CD4-positive, alpha-beta memory T cell (primary cell): ENCODE measurements around the gene GRIK5. TPM values are rescaled to one million over a fixed set of nuclear protein-coding genes. Genes with fewer than 3 reads are reported as not detected.
A peak's percentile ranks its signal among the peaks of the same experiment; 100 is the strongest.

Experiments used
- CTCF ChIA-PET: fragments of 350-600 bp; sonication (Branson Sonifier 250); formaldehyde crosslinking; loops from one replicate; lab custom pipeline; 2021; ENCODE audit warnings: inconsistent platforms; ENCODE audit not compliant: partially characterized antibody; lab: Charles Lee
- POLR2A ChIA-PET: fragments of 350-600 bp; sonication (Branson Sonifier 250); formaldehyde crosslinking; loops from one replicate; lab custom pipeline; 2021; ENCODE audit not compliant: partially characterized antibody; lab: Charles Lee
- DNase-seq, 5 donors: peaks; one replicate each; pipeline versions ENCODE4 v3.0.0 to v3.0.0-alpha.2; 2020 to 2022; ENCODE audit warnings: mixed read lengths in 1 of 5
- H3K27ac ChIP-seq: one replicate; pipeline ENCODE4 v1.7.0; 2013; ENCODE audit warnings: low read depth, low read length
- H3K27me3 ChIP-seq: 2 replicates; pipeline ENCODE4 v1.7.0; 2013; ENCODE audit warnings: mild to moderate bottlenecking, low read length, moderate library complexity; ENCODE audit not compliant: insufficient read depth
- H3K36me3 ChIP-seq: 2 replicates; pipeline ENCODE4 v1.7.0; 2013; ENCODE audit warnings: mild to moderate bottlenecking, low read length, moderate library complexity; ENCODE audit not compliant: insufficient read depth
- H3K4me1 ChIP-seq: 2 replicates; pipeline ENCODE4 v1.7.0; 2013; ENCODE audit warnings: mild to moderate bottlenecking, low read length, moderate library complexity; ENCODE audit not compliant: insufficient read depth
- H3K4me3 ChIP-seq, 2 donors: one replicate each; pipeline ENCODE4 v1.7.0; 2013; ENCODE audit warnings: low read length in 2 of 2, mild to moderate bottlenecking in 1 of 2
- H3K9me3 ChIP-seq, 2 donors: one replicate each; pipeline ENCODE4 v1.7.0; 2013; ENCODE audit warnings: low read length in 2 of 2, control low read depth in 1 of 2; ENCODE audit not compliant: control insufficient read depth in 1 of 2
- H3K27ac Mint-ChIP-seq, 7 donors: one replicate each; pipeline ENCODE4 v1.8.0; 2020 to 2021; ENCODE audit warnings: mixed read lengths in 7 of 7, mild to moderate bottlenecking in 6 of 7, inconsistent platforms in 3 of 7, moderate library complexity in 3 of 7
- H3K27me3 Mint-ChIP-seq, 2 donors: one replicate each; pipeline ENCODE4 v1.8.0; 2020 to 2021; ENCODE audit warnings: mixed read lengths in 2 of 2
- H3K36me3 Mint-ChIP-seq, 2 donors: one replicate each; pipeline ENCODE4 v1.8.0; 2020 to 2021; ENCODE audit warnings: mixed read lengths in 2 of 2, inconsistent platforms in 1 of 2, mild to moderate bottlenecking in 1 of 2
- H3K4me1 Mint-ChIP-seq, 4 donors: one replicate each; pipeline ENCODE4 v1.8.0; 2020 to 2021; ENCODE audit warnings: mixed read lengths in 4 of 4, mild to moderate bottlenecking in 1 of 4
- H3K4me3 Mint-ChIP-seq, 8 donors: one replicate each; pipeline ENCODE4 v1.8.0; 2020 to 2021; ENCODE audit warnings: mixed read lengths in 8 of 8, mild to moderate bottlenecking in 7 of 8, moderate library complexity in 6 of 8, inconsistent platforms in 3 of 8
- H3K9me3 Mint-ChIP-seq, 8 donors: one replicate each; pipeline ENCODE4 v1.8.0; 2020 to 2021; ENCODE audit warnings: mixed read lengths in 8 of 8, mild to moderate bottlenecking in 5 of 8, inconsistent platforms in 3 of 8, moderate library complexity in 1 of 8
- intact Hi-C: fragments of 100-400 bp; cut with micrococcal nuclease; formaldehyde crosslinking; loops from one replicate; pipeline ENCODE4 v1.15.1; 2023
- polyA plus RNA-seq, 2 donors: library from polyadenylated mRNA; unstranded; fragments of 300-500 nt; fragmentation: Illumina TruSeq; gene quantifications; one replicate each; pipeline ENCODE4 v1.2.3, GENCODE V29; 2021
- total RNA-seq, 2 experiments: library from RNA; stranded (reverse); gene quantifications; one replicate each; pipeline ENCODE4 v1.2.3, GENCODE V29; 2021

The GRIK5 gene
- total and polyA plus RNA-seq, 4 experiments from 2014 or later: 0.12 to 0.17 TPM; not detected in 2

DNA sequence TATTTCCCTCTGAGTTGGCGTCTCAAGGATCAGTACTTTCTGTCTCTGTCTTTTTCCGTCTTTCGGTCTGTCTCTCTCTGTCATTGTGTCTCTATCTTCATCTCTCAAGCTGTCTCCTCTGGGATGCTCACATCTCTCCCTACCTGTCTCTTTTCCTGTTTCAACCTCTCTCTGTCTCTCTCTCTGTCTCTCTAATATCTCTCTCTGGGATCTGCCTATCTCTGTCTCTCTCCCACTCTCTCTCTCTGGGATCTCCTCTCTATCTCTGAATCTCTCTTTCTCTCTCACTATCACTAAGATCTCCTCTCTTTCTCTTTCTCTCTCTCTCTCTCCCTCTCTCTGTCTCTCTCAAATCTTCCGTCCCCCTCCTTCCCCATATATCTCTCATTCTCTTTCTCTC lies 80.0 kb downstream of the GRIK5 start:
- Mint-ChIP-seq H3K36me3 (peaks cover 0 to 4% of the 10 kb centered on the region in 2 donors), H3K9me3 (no peaks in the 10 kb centered on the region)

DNA sequence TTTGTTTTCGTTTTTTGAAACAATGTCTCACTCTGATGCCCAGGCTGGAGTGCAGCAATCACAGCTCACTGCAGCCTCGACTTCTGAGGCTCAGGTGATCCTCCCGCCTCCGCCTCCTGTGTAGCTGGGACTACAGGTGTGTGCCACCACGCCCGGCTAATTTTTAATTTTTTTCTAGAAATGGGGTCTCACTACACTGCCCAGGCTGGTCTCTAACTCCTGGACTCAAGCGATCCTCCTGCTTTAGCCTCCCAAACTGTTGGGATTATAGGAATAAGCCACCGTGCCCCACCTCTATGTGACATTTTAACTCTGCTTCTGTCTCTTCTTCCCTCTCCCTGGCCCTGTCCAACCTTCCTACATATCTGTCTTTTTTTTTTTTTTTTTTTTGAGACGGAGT lies 81.1 kb downstream of the GRIK5 start:
- POLR2A ChIA-PET: interaction anchor here (0.7 kb wide), 1 partner anchor 43 kb away, joined by 3 read pairs; no protein-coding TSS in a partner anchor
- intact Hi-C loops: no loop called here
- no peaks in the 10 kb centered on the region for H3K27me3 ChIP-seq
- Mint-ChIP-seq H3K27ac (no peak overlapping the region), H3K4me3 (no peak overlapping the region), H3K27me3 (peaks cover 3% of the 10 kb centered on the region in 2 donors), H3K4me1 (peaks cover 3 to 8% (median 6%) of the 10 kb centered on the region in 4 donors), H3K9me3 (no peaks in the 10 kb centered on the region), H3K36me3 (peaks cover 0 to 4% of the 10 kb centered on the region in 2 donors)
- DNase-seq: no peak
- no peak overlapping the region for H3K27ac ChIP-seq
- H3K9me3 ChIP-seq: no peaks in the 10 kb centered on the region
- no peak overlapping the region for H3K4me3 ChIP-seq
- peaks cover 8% of the 10 kb centered on the region for H3K4me1 ChIP-seq
- CTCF ChIA-PET: no interaction called here
- no peaks in the 10 kb centered on the region for H3K36me3 ChIP-seq

More for the DNA sequence above, 80.0 kb downstream of the GRIK5 start:
- peaks cover 4% of the 10 kb centered on the region for H3K27me3 ChIP-seq
- H3K4me3 Mint-ChIP-seq: no peak overlapping the region
- peaks cover 13% of the 10 kb centered on the region for H3K4me1 ChIP-seq
- no peak for DNase-seq
- no peak overlapping the region for H3K4me3 ChIP-seq
- H3K4me1 Mint-ChIP-seq: peaks cover 4 to 13% (median 12%) of the 10 kb centered on the region in 4 donors
- H3K9me3 ChIP-seq: no peaks in the 10 kb centered on the region
- no peak overlapping the region for H3K27ac Mint-ChIP-seq
- ChIA-PET CTCF (no interaction called here), POLR2A (no interaction called here)
- no peaks in the 10 kb centered on the region for H3K36me3 ChIP-seq
- peaks cover 7 to 8% of the 10 kb centered on the region in 2 donors for H3K27me3 Mint-ChIP-seq
- no peak overlapping the region for H3K27ac ChIP-seq
- intact Hi-C loops: no loop called here

- no peaks in the 10 kb centered on the region for H3K36me3 ChIP-seq
- Mint-ChIP-seq H3K9me3 (no peaks in the 10 kb centered on the region), H3K27me3 (no peaks in the 10 kb centered on the region), H3K36me3 (peaks cover 0 to 4% of the 10 kb centered on the region in 2 donors), H3K4me3 (no peak overlapping the region), H3K27ac (peak overlapping the region in 1 of 7 donors; percentile 62), H3K4me1 (no peaks in the 10 kb centered on the region)
- ChIA-PET POLR2A (interaction anchor here (0.7 kb wide), 1 partner anchor 53 kb away, joined by 3 read pairs; no protein-coding TSS in a partner anchor), CTCF (no interaction called here)
- H3K27me3 ChIP-seq: no peaks in the 10 kb centered on the region
- no peak for DNase-seq
- no peak overlapping the region for H3K27ac ChIP-seq
- H3K4me3 ChIP-seq: no peak overlapping the region
- intact Hi-C loops: no loop called here
- H3K9me3 ChIP-seq: no peaks in the 10 kb centered on the region
- no peaks in the 10 kb centered on the region for H3K4me1 ChIP-seq
These were observed 82.7 kb downstream of the GRIK5 start for GRCh38 chr19:41987141-41987860.

DNA sequence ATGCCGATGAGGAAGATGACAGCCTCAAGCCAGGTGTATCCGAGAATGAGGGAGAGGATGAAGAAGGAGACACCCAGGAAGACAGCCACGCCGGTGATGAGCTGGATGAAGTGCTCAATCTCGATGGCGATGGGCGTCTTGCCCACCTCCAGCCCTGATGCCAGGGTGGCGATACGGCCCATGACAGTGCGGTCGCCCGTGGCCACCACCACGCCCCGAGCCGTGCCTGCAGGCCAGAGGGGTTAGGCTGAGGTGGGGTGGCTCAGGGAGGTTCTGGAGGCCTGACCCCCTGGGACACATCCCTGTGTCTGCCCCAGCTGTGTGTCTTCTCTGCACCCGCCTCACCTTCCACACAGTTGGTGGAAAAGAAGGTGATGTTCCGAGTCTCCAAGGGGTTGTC lies 85.0 kb downstream of the GRIK5 start:
- no peak overlapping the region for H3K4me3 Mint-ChIP-seq
- H3K27ac Mint-ChIP-seq: no peak overlapping the region
- H3K4me1 Mint-ChIP-seq: no peaks in the 10 kb centered on the region
- no peaks in the 10 kb centered on the region for H3K27me3 Mint-ChIP-seq
- no peak overlapping the region for H3K4me3 ChIP-seq
- DNase-seq: no peak
- POLR2A ChIA-PET: no interaction called here
- CTCF ChIA-PET: no interaction called here
- H3K27me3 ChIP-seq: no peaks in the 10 kb centered on the region
- no peak overlapping the region for H3K27ac ChIP-seq
- H3K36me3 ChIP-seq: no peaks in the 10 kb centered on the region
- H3K4me1 ChIP-seq: no peaks in the 10 kb centered on the region
- no peaks in the 10 kb centered on the region for H3K9me3 ChIP-seq
- no peaks in the 10 kb centered on the region for H3K9me3 Mint-ChIP-seq
- intact Hi-C loops: no loop called here
- peaks cover 0 to 4% of the 10 kb centered on the region in 2 donors for H3K36me3 Mint-ChIP-seq

- H3K4me1 ChIP-seq: no peaks in the 10 kb centered on the region
- no peaks in the 10 kb centered on the region for H3K9me3 ChIP-seq
- H3K4me3 ChIP-seq: no peak overlapping the region
- intact Hi-C loops: no loop called here
- H3K36me3 ChIP-seq: no peaks in the 10 kb centered on the region
- POLR2A ChIA-PET: no interaction called here
- Mint-ChIP-seq H3K36me3 (peaks cover 0 to 4% of the 10 kb centered on the region in 2 donors), H3K27ac (no peak overlapping the region), H3K4me1 (no peaks in the 10 kb centered on the region), H3K9me3 (no peaks in the 10 kb centered on the region), H3K27me3 (no peaks in the 10 kb centered on the region), H3K4me3 (no peak overlapping the region)
- CTCF ChIA-PET: no interaction called here
- H3K27ac ChIP-seq: no peak overlapping the region
- H3K27me3 ChIP-seq: no peaks in the 10 kb centered on the region
- no peak for DNase-seq
These were observed 88.3 kb downstream of the GRIK5 start for GRCh38 chr19:41981724-41982123.

GRCh38 chr19:41978470-41978869 lies 91.5 kb downstream of the GRIK5 start:
- H3K27ac ChIP-seq: no peak overlapping the region
- Mint-ChIP-seq H3K36me3 (peaks cover 0 to 4% of the 10 kb centered on the region in 2 donors), H3K4me1 (no peaks in the 10 kb centered on the region), H3K9me3 (no peaks in the 10 kb centered on the region), H3K27me3 (no peaks in the 10 kb centered on the region), H3K4me3 (no peak overlapping the region), H3K27ac (no peak overlapping the region)
- H3K9me3 ChIP-seq: no peaks in the 10 kb centered on the region
- H3K27me3 ChIP-seq: no peaks in the 10 kb centered on the region
- intact Hi-C loops: no loop called here
- ChIA-PET POLR2A (no interaction called here), CTCF (no interaction called here)
- no peak for DNase-seq
- H3K4me1 ChIP-seq: no peaks in the 10 kb centered on the region
- no peaks in the 10 kb centered on the region for H3K36me3 ChIP-seq
- no peak overlapping the region for H3K4me3 ChIP-seq

GRCh38 chr19:41977916-41978315 lies 92.1 kb downstream of the GRIK5 start:
- H3K4me3 ChIP-seq: no peak overlapping the region
- H3K27ac ChIP-seq: no peak overlapping the region
- no peaks in the 10 kb centered on the region for H3K27me3 Mint-ChIP-seq
- no peaks in the 10 kb centered on the region for H3K4me1 ChIP-seq
- no peaks in the 10 kb centered on the region for H3K4me1 Mint-ChIP-seq
- H3K36me3 Mint-ChIP-seq: peaks cover 0 to 4% of the 10 kb centered on the region in 2 donors
- ChIA-PET CTCF (no interaction called here), POLR2A (no interaction called here)
- no peaks in the 10 kb centered on the region for H3K9me3 ChIP-seq
- no peak overlapping the region for H3K27ac Mint-ChIP-seq
- H3K27me3 ChIP-seq: no peaks in the 10 kb centered on the region
- no peaks in the 10 kb centered on the region for H3K36me3 ChIP-seq
- intact Hi-C loops: no loop called here
- H3K9me3 Mint-ChIP-seq: no peaks in the 10 kb centered on the region
- H3K4me3 Mint-ChIP-seq: no peak overlapping the region
- DNase-seq: no peak
